Esophagus squamous epithelium (tissue), 4 donors: ENCODE measurements around the gene SPTBN2.

ENCODE experiments used
- CTCF ChIP-seq, 6 experiments: fragments of 450-650 bp in 4 of 6; fragments of 200-600 bp in 2 of 6; sonication (generic) in 2 of 6; IDR thresholded peaks; one replicate each; pipeline ENCODE4 v1.5.1; 2016 to 2019; ENCODE audit warnings: antibody characterized with exemption in 6 of 6, mild to moderate bottlenecking in 4 of 6, moderate library complexity in 4 of 6
- POLR2A ChIP-seq, 4 donors: fragments of 450-650 bp; IDR thresholded peaks; one replicate each; pipeline ENCODE4 v1.6.1; 2017; ENCODE audit warnings: antibody characterized with exemption in 4 of 4, mild to moderate bottlenecking in 4 of 4, moderate library complexity in 3 of 4

GRCh38 chr11:66704659-66705360, 24.2 kb downstream of the SPTBN2 start:
- no peak for TF ChIP-seq CTCF (IDR thresholded peaks at IDR 0.05)
- no peak for TF ChIP-seq POLR2A (IDR thresholded peaks at IDR 0.05)
